Measurements from ENCODE around the gene WBP2. TPM values are rescaled to one million over a fixed set of nuclear protein-coding genes. Genes with fewer than 3 reads are reported as not detected.
A peak's percentile ranks its signal among the peaks of the same experiment; 100 is the strongest.

The WBP2 gene
- total and polyA plus RNA-seq, 10 of the 15 experiments (the other 5 are each of a cell fraction or from before 2014, with no cell fraction given), result 1.5 to 57.3 (median 27.5) TPM

GRCh38 chr17:75876938-75877751 is 22.0 kb upstream of the WBP2 start (continued):
- no peak for TF ChIP-seq E4F1 (IDR thresholded peaks at IDR 0.05; ENCODE audit: borderline replicate concordance, partially characterized antibody)
- TF ChIP-seq HDGF (IDR thresholded peaks at IDR 0.05), result 0 out of 2 replicates have a peak, but pooled peaks have one; percentile 46
- TF ChIP-seq CHD1 (IDR thresholded peaks at IDR 0.05; ENCODE audit: low read depth, low read length), result no peak
- no peak for TF ChIP-seq ATF3 (IDR thresholded peaks at IDR 0.05; ENCODE audit: borderline replicate concordance, extremely low read depth, low read depth, low read length)
- no peak for TF ChIP-seq YY1 (IDR thresholded peaks at IDR 0.05; ENCODE audit: low read depth, low read length)
- TF ChIP-seq, protein P1, sequence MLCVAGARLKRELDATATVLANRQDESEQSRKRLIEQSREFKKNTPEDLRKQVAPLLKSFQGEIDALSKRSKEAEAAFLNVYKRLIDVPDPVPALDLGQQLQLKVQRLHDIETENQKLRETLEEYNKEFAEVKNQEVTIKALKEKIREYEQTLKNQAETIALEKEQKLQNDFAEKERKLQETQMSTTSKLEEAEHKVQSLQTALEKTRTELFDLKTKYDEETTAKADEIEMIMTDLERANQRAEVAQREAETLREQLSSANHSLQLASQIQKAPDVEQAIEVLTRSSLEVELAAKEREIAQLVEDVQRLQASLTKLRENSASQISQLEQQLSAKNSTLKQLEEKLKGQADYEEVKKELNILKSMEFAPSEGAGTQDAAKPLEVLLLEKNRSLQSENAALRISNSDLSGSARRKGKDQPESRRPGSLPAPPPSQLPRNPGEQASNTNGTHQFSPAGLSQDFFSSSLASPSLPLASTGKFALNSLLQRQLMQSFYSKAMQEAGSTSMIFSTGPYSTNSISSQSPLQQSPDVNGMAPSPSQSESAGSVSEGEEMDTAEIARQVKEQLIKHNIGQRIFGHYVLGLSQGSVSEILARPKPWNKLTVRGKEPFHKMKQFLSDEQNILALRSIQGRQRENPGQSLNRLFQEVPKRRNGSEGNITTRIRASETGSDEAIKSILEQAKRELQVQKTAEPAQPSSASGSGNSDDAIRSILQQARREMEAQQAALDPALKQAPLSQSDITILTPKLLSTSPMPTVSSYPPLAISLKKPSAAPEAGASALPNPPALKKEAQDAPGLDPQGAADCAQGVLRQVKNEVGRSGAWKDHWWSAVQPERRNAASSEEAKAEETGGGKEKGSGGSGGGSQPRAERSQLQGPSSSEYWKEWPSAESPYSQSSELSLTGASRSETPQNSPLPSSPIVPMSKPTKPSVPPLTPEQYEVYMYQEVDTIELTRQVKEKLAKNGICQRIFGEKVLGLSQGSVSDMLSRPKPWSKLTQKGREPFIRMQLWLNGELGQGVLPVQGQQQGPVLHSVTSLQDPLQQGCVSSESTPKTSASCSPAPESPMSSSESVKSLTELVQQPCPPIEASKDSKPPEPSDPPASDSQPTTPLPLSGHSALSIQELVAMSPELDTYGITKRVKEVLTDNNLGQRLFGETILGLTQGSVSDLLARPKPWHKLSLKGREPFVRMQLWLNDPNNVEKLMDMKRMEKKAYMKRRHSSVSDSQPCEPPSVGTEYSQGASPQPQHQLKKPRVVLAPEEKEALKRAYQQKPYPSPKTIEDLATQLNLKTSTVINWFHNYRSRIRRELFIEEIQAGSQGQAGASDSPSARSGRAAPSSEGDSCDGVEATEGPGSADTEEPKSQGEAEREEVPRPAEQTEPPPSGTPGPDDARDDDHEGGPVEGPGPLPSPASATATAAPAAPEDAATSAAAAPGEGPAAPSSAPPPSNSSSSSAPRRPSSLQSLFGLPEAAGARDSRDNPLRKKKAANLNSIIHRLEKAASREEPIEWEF (IDR thresholded peaks at IDR 0.05; ENCODE audit: insufficient replicate concordance, low read depth, low read length), result no peak
- TF ChIP-seq BACH1 (IDR thresholded peaks at IDR 0.05; ENCODE audit: borderline replicate concordance), result 0 out of 2 replicates have a peak, but pooled peaks have one; percentile 25
- TF ChIP-seq IRF5 (IDR thresholded peaks at IDR 0.05; ENCODE audit: borderline replicate concordance), result no peak
- TF ChIP-seq, protein P2, sequence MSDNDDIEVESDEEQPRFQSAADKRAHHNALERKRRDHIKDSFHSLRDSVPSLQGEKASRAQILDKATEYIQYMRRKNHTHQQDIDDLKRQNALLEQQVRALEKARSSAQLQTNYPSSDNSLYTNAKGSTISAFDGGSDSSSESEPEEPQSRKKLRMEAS (IDR thresholded peaks at IDR 0.05; ENCODE audit: low read depth, low read length), result no peak
- no peak for TF ChIP-seq TAF1 (IDR thresholded peaks at IDR 0.05; ENCODE audit: borderline replicate concordance, low read depth, low read length)
- TF ChIP-seq, protein P3, sequence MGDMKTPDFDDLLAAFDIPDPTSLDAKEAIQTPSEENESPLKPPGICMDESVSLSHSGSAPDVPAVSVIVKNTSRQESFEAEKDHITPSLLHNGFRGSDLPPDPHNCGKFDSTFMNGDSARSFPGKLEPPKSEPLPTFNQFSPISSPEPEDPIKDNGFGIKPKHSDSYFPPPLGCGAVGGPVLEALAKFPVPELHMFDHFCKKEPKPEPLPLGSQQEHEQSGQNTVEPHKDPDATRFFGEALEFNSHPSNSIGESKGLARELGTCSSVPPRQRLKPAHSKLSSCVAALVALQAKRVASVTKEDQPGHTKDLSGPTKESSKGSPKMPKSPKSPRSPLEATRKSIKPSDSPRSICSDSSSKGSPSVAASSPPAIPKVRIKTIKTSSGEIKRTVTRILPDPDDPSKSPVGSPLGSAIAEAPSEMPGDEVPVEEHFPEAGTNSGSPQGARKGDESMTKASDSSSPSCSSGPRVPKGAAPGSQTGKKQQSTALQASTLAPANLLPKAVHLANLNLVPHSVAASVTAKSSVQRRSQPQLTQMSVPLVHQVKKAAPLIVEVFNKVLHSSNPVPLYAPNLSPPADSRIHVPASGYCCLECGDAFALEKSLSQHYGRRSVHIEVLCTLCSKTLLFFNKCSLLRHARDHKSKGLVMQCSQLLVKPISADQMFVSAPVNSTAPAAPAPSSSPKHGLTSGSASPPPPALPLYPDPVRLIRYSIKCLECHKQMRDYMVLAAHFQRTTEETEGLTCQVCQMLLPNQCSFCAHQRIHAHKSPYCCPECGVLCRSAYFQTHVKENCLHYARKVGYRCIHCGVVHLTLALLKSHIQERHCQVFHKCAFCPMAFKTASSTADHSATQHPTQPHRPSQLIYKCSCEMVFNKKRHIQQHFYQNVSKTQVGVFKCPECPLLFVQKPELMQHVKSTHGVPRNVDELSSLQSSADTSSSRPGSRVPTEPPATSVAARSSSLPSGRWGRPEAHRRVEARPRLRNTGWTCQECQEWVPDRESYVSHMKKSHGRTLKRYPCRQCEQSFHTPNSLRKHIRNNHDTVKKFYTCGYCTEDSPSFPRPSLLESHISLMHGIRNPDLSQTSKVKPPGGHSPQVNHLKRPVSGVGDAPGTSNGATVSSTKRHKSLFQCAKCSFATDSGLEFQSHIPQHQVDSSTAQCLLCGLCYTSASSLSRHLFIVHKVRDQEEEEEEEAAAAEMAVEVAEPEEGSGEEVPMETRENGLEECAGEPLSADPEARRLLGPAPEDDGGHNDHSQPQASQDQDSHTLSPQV (IDR thresholded peaks at IDR 0.05), result no peak

All from GM12878 (cell line).